GM18505 (cell line): Measurements from ENCODE around the gene RASGRF1.

Experiments
- ATAC-seq: cut with Tn5 transposase; IDR thresholded peaks from one replicate; pipeline ENCODE4 v1.9.1; 2021; ENCODE audit not compliant: unreplicated experiment
- POLR2A ChIP-seq: IDR thresholded peaks from 4 replicates; pipeline ENCODE4 v1.6.1; 2011; ENCODE audit warnings: borderline replicate concordance; ENCODE audit not compliant: insufficient read depth, insufficient read length; ENCODE audit errors: extremely low read depth

The RASGRF1 gene

DNA sequence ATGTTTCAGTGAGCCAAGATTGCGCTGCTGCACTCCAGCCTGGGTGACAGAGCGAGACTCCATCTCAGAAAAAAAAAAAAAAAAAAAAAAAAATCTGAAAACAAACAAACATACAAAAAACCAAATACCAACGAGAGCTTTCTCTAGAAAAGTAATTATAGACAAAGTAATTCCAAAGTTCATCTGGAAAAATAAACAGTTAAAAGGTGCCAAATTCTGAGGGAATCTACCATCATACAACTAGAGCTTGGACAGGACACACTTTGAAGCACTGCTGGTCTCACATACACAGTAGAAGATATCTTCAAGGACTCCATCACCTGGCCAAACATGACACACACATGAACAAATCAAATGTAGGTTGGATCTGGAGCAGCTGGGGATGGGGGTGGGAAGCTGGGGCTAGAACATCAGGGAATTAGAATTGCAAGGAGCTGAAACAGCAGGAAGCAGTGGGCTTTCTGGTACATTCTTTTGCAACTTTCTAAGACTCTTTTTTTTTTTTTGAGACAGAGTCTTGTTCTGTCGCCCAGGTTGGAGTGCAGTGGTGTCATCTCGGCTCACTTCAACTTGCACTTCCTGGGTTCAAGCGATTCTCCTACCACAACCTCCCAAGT is 104.6 kb downstream of the RASGRF1 start:
- ATAC-seq = no peak
- TF ChIP-seq POLR2A = no peak

DNA sequence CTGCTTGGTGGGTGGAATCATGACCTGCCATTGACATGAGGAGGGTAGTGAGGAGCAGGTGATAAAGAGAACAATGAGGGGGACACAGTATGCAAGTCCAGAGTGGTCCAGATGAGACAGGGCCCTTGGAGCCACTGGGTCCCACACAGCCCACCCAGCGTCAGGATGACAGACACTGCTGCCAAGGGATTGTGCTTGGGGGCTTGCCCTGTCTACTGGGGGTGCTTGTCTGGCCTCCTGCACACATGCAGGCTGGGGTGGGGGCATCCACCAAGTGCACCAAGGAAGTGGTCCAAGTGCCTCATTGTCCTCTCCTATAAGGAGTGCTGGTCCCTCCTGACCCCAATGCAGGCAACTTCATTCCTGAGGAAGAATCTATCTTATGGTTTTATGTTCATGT is 106.5 kb downstream of the RASGRF1 start:
- ATAC-seq = no peak
- no peak for TF ChIP-seq POLR2A

DNA sequence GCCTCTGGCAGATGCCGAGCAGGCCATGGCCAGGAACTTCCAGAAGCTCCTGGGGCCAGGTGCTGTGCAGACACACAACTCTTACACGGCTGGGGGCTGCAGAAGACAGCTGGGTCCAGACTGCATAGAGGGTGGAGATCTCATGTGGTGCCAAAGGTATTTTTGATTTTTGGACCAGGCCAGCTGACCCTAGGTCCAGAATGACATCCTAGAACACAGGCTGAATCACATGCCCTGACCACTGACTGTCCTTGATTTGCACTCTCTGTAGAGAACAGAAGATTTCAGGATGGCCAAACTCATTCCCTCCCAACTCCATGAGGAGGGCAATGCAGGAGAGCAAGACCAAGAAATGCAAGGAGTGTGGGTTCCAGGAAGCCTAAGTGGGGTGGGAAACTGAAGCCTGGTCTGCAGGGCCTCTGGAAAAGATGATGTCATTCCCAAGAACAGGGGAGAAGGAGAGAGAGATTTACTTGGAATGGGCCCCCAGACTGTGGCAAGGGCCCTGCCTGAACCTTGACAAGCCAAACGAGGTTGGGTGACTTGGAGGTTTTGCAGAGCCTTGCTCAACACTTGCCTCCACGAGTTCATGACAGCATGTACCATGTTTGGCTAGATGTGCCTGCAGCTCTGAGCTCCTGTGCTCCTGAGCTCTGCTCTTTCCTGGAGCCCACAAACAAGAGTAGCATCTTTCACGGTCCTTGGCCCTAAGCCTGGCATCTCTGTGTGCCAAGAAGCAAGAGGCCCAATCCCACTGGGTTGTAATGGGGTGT is 107.2 kb downstream of the RASGRF1 start:
- no peak for TF ChIP-seq POLR2A
- ATAC-seq = no peak

DNA sequence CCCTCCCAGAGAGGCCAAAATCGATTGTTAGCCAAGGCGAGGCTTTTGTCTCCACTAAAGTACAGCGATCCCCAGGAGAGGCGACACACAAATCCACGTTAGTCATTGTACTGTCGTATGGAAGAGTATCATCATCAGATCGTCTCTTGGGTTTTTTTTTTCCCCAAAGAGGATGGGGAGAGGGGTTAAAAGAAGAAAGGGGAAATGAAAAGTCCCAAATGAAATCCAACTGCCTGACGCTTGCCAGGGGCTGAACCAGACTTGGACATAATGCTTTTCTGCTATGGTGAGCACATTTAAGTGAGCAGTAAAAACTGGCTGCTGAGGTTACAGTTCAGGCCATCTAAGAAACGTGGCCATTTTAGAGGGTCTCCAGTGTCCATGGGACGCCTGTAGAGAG is 107.8 kb downstream of the RASGRF1 start:
- ATAC-seq = no peak
- TF ChIP-seq POLR2A = no peak

DNA sequence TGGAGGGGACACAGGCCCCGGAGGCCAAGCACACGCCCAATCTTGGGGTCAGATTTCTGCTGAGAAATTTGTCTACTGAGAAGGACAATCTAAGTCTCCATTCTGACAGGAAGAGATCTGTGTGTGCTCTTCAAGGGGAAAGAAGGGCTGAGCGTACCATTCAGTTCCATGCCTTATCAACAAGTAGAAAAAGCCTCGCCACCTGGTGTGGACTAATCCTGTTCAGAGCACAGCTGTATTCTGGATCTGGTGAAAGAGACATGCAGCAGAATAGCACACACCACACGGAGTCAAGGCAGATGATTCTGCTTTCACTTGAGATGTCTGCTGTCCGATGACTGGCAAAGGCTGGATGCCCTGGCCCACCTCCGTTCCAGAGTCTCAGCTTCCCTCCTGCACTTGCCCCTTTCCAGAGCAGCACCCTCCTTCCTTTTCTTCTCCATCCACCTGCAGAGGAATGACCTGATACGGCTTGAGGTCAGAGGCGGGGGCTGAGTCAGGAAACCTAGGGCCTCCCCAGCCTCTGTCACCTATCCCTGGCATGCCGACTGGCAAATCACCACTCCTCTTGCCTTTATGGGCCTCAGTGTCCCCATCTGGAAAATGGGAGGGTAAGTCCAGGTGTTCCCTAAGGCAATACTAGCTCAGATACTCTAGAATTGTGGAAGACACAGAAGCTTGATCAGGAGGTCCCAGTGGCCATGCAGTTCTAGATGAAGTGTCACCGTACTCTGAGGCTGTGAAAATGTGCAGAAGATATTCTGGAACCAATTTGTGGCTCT is 108.9 kb downstream of the RASGRF1 start:
- ATAC-seq = no peak
- no peak for TF ChIP-seq POLR2A

DNA sequence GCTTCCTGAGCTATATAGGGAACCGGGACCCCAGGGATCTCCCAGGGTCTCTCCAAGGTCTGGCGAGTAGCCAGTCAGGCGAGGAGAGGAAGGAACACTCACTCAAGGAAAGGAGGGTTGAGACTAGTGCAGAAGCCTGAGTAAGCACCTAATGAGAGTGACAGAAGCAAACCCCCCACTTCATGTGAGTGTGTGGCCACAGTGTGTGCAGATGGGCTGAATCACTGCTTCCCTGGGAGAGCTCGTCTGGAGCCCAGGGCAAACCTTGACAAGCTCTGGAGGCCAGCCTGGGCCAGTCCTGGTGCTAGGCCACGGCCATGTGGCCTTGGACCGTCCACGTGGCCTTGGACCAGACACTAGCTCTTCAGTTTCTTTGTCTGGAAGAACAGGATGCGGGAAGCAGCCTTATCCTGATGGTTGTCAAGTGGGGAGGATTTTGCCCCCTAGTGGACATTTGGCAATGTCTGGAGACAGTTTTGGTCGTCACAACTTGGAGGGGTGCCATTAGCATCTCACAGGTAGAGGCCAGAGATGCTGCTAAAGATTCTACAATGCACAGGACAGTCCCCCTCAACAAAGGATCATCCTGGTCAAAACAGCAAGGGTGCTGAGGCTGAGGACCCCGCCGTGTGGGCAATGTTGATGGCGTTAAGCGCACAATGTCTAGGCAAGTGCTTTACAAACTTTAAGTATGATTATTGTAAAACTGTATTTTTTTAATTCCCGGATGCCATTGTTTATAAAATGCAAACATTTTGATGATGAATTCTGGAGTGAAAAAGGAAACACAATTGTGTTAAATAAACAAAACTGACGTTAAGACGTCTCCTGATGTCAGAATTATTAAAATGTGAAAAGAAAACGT is 110.9 kb downstream of the RASGRF1 start:
- ATAC-seq = no peak

DNA sequence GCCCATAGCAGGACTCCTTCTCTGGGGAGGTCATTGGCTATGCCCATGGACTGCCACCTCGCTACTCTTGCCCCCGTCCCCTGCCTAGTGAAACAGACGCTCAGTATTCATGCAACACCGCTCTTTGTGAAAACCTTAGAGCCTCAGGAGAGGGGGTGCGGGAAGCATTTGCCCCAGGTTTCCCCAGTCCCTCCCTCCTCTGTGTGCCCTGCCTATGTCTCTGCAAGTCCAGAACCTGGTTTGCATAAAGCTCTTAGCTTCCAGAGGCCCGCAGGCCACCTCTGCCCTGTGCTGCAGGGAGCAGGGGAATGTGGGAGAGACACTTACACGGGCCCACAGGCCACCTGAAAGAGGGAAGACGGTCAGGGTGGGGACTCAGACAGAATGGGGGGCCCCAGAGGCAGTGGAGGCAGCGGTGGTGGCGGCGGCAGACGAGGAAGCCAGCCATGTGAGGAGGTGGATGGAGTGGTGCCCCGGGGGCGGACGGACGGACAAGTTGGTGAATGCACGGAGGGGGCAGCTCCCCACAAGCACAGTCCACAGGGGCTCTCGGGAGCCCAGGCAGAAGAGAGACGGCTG is 111.9 kb downstream of the RASGRF1 start:
- TF ChIP-seq POLR2A = peak; percentile 46
- no peak for ATAC-seq

More for the DNA sequence above, 110.9 kb downstream of the RASGRF1 start:
- TF ChIP-seq POLR2A = no peak

DNA sequence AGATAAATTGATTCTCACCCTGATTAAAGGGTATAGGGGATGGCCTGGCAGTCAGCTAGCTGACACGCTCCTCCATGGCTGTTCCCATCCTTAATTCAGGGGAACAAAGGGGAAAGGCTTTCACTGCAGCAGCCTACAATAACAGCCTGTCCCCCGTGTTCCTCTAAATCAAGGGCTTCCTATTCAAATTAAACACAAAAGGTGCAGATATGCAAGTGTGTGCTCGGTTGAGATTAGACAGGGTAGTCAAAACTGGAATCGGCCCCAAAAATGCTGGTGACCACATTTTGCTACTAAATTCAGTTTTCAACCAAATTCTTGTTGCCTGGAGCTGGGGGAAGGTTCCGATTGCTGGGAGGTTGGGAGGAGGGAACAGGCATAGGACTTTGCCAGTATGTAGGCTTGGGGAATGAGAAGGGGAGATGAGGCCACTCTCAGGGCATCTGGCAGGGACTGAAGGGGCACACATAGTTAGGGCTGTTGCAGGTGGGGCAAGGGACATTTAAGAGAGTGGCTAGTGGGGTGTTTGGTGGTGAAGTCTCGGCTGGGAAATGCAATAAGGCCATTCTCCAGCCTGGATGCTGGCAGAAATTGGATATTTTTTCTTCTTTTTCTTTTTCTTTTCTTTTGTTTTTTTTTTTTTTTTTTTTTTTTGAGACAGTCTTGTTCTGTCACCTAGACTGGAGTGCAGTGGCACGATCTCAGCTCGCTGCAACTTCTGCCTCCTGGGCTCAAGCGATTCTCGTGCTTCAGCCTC is 112.8 kb downstream of the RASGRF1 start:
- no peak for TF ChIP-seq POLR2A

DNA sequence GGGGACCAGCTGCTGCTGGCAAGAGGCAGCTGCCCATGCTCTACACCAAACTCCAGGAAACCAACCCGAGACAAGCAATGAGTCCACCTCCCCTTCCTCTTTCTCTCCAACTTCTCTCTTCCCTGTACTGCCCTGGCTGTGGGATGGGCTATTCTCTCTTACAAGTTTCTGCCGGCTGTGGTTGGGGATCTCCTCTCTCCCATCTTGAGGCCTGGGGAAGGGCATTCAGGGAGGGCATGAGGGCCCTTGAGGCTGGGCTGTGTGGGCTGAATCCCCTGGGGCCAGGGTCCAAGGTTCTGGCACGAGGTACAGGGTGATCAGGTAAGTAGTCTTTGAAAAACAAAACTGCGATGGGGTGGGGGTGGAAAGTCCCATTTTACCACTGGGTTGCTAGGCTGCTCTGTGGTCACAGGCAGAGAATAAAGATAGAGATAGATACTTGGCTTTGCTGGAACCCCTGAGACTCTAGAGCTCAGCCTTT is 113.4 kb downstream of the RASGRF1 start:
- no peak for TF ChIP-seq POLR2A
- peak; percentile 52 for ATAC-seq

More for the DNA sequence above, 112.8 kb downstream of the RASGRF1 start:
- ATAC-seq = peak; percentile 10

DNA sequence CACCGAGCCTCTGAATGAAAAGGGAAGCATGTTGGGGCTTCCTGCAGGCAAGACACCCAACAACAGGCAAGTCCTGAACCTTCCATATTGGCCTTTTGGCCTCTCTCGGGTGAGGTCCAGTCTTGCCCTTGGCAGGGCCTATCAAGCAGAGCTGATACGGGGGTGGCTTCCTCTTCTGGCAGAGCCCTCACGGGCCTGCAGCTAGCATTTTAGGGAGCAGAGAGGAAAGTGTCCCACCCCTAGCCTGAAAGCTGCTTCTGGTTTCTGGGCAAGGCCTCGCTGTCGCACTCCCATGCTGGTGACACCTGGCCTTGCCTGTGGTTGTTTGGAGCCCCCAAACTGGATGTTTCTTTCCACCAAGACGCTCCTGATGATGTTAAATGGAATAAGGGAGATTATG is 113.9 kb downstream of the RASGRF1 start:
- ATAC-seq = no peak
- peak; percentile 34 for TF ChIP-seq POLR2A

DNA sequence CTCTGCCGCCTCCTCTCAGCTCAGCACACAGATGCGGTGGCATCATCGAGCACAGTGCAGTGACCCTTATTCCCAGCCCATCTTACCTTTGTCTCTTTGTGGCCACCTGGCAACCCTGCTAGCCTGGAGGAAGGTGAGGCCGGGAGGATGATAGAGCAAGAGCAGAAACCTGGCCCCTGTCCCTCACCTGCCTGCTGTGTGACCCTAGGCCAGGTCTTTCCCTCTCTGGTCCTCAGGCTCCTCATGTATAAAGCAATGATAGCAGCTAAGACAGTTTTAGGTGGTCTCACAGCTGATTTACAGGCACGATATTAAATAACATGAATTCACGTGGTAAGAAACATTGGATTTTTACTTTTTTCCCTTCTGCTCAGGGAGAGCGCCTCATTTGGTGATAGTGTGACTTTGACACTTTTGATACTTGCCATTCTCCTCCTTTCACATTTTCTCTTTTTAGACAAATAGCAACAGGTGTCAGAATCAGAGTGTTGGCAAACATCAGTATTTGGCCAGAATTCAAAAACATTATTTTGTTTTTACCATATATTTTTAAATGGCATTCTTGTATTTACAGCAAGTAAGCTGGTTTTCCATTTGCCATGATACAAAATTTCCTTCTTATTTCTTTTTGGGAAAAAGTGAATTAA is 116.2 kb downstream of the RASGRF1 start:
- TF ChIP-seq POLR2A = no peak
- ATAC-seq = no peak
